ENCODE data around the gene HDAC4.

HDAC4 gene

DNA sequence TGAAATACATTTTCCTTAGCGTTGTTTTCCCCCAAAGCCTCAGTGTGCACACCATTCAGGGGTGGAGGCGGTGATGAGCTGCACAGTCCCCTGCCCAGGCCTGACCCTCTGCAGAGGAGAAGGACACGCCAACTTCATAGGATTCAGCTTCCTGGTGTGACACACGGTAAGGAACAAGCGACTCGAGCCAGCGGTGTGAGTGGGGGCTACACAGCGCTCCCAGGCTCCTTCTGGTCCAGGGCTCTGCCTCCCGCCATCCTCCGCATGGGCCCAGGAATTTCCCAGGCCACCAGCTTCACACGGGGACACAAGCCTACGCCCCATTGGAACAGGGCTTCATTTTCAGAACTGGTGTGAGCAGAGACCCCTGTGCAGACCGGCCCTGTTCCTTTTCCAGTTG is 272.1 kb downstream of the HDAC4 start:
- H3K9me3 ChIP-seq (ENCODE audit: insufficient read depth, low read length) = no peaks in the 10 kb centered on the region
- no peaks in the 10 kb centered on the region for H3K36me3 ChIP-seq (ENCODE audit: low read length)
- no peak overlapping the region for H3K4me2 ChIP-seq (ENCODE audit: low read depth, low read length, poor library complexity, severe bottlenecking)
- no peak overlapping the region for H3K4me3 ChIP-seq (ENCODE audit: insufficient read depth, low read length, poor library complexity, severe bottlenecking)
- H3K9me2 ChIP-seq (replicated peaks; ENCODE audit: insufficient read depth, low read length) = no peaks in the 10 kb centered on the region
- no peak overlapping the region for H3K9ac ChIP-seq (ENCODE audit: low read length)
- no peak overlapping the region for H3K27ac ChIP-seq (ENCODE audit: low read depth, low read length)
- H3K27me3 ChIP-seq (ENCODE audit: low read length) = no peaks in the 10 kb centered on the region
- H4K20me1 ChIP-seq (ENCODE audit: low read depth, low read length) = no peaks in the 10 kb centered on the region
- H2AFZ ChIP-seq (ENCODE audit: low read depth, low read length, severe bottlenecking) = no peak overlapping the region
- H3F3A ChIP-seq (ENCODE audit: insufficient read depth) = no peaks in the 10 kb centered on the region
- TF ChIP-seq, protein P1, sequence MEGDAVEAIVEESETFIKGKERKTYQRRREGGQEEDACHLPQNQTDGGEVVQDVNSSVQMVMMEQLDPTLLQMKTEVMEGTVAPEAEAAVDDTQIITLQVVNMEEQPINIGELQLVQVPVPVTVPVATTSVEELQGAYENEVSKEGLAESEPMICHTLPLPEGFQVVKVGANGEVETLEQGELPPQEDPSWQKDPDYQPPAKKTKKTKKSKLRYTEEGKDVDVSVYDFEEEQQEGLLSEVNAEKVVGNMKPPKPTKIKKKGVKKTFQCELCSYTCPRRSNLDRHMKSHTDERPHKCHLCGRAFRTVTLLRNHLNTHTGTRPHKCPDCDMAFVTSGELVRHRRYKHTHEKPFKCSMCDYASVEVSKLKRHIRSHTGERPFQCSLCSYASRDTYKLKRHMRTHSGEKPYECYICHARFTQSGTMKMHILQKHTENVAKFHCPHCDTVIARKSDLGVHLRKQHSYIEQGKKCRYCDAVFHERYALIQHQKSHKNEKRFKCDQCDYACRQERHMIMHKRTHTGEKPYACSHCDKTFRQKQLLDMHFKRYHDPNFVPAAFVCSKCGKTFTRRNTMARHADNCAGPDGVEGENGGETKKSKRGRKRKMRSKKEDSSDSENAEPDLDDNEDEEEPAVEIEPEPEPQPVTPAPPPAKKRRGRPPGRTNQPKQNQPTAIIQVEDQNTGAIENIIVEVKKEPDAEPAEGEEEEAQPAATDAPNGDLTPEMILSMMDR (IDR thresholded peaks at IDR 0.05; ENCODE audit: insufficient read depth, low read length, poor library complexity, severe bottlenecking) = no peak
- no peak for TF ChIP-seq EZH2phosphoT487 (conservative IDR thresholded peaks at IDR 0.05; ENCODE audit: low read length)
- H3K79me2 ChIP-seq (ENCODE audit: insufficient read depth, low read length) = no peaks in the 10 kb centered on the region

DNA sequence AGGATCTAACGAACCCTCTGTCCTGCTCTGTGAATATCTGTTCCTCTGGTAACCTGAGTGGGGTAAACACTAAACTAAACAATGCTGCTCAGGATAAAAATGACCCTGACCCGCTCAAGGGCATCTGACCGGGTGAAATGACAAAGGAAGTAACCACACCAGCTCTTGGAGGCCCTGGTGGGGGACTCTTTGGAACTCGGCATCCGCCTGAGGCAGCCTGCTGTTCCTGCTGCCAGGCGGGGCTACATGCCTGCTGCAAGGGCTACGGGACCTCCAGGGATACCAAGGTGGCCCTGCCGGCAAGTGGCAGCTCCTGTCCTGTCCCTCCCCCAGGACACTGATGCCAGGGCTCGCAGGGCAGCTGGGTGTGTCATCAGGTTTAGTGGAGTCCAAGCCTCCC is 273.3 kb downstream of the HDAC4 start:
- Histone ChIP-seq H3F3A (ENCODE audit: insufficient read depth) (no peaks in the 10 kb centered on the region), H3K79me2 (ENCODE audit: insufficient read depth, low read length) (no peaks in the 10 kb centered on the region), H3K9ac (ENCODE audit: low read length) (no peak overlapping the region), H2AFZ (ENCODE audit: low read depth, low read length, severe bottlenecking) (no peak overlapping the region), H3K4me2 (ENCODE audit: low read depth, low read length, poor library complexity, severe bottlenecking) (no peak overlapping the region), H4K20me1 (ENCODE audit: low read depth, low read length) (no peaks in the 10 kb centered on the region), H3K9me3 (ENCODE audit: insufficient read depth, low read length) (no peaks in the 10 kb centered on the region), H3K4me3 (ENCODE audit: insufficient read depth, low read length, poor library complexity, severe bottlenecking) (no peak overlapping the region), H3K27ac (ENCODE audit: low read depth, low read length) (no peak overlapping the region), H3K9me2 (replicated peaks; ENCODE audit: insufficient read depth, low read length) (no peaks in the 10 kb centered on the region), H3K36me3 (ENCODE audit: low read length) (no peaks in the 10 kb centered on the region), H3K27me3 (ENCODE audit: low read length) (no peaks in the 10 kb centered on the region)
- no peak for TF ChIP-seq EZH2phosphoT487 (conservative IDR thresholded peaks at IDR 0.05; ENCODE audit: low read length)
- TF ChIP-seq, protein P1 (IDR thresholded peaks at IDR 0.05; ENCODE audit: insufficient read depth, low read length, poor library complexity, severe bottlenecking) = no peak

DNA sequence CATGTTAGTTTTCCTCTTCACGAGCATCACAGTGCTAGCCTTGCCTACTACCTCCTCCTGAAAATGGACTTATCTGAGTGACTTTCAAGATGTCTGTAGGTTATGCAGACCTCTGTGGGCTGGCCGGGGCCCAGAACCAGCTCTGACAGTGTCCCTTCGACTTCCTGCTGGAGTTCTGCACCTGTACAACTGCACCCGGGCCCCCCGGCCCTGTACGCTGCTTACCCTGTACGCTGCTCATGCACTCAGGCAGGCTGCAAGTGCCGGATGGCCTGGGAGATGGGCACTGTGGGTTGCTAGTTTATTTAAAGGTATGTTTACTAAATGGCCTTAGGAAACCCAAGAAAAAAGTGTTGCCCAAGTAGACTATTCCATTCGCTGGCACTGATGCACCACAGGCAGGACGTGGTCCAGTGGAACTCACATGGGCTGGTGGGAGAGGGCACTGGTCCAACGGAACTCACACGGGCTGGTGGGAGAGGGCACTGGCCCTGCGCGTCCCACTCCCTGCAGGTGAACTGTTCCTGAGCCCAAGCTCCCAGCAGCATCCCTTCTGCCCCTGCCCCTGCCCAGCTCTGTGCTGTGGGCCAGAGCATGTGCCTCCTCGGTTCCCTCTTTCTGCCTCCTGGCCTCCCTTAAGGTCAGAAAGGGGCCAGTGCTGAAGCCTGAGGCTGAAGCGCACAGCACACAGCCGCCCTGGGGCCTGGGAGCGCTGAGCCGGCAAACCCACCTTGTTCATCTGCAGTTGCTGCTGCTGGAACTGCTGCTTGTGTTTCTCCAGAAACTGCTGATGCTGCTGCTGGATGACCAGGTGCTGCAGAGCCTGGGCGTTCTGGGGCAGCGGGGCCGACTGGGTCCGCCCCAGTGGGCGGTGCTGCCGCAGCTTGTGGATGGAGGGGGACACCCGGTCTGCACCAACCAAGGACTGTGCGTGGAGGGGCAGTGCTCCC is 274.8 kb downstream of the HDAC4 start:
- Histone ChIP-seq H2AFZ (ENCODE audit: low read depth, low read length, severe bottlenecking) (no peak overlapping the region), H3K9me2 (replicated peaks; ENCODE audit: insufficient read depth, low read length) (no peaks in the 10 kb centered on the region), H3K4me3 (ENCODE audit: insufficient read depth, low read length, poor library complexity, severe bottlenecking) (no peak overlapping the region), H3K36me3 (ENCODE audit: low read length) (no peaks in the 10 kb centered on the region), H3K9me3 (ENCODE audit: insufficient read depth, low read length) (no peaks in the 10 kb centered on the region), H3K4me2 (ENCODE audit: low read depth, low read length, poor library complexity, severe bottlenecking) (no peak overlapping the region), H3K27me3 (ENCODE audit: low read length) (no peaks in the 10 kb centered on the region), H3K9ac (ENCODE audit: low read length) (no peak overlapping the region), H3K27ac (ENCODE audit: low read depth, low read length) (no peak overlapping the region), H4K20me1 (ENCODE audit: low read depth, low read length) (no peaks in the 10 kb centered on the region), H3K79me2 (ENCODE audit: insufficient read depth, low read length) (no peaks in the 10 kb centered on the region), H3F3A (ENCODE audit: insufficient read depth) (no peaks in the 10 kb centered on the region)
- TF ChIP-seq, protein P1 (IDR thresholded peaks at IDR 0.05; ENCODE audit: insufficient read depth, low read length, poor library complexity, severe bottlenecking) = no peak
- TF ChIP-seq EZH2phosphoT487 (conservative IDR thresholded peaks at IDR 0.05; ENCODE audit: low read length) = no peak
